Ishikawa (cell line): ENCODE measurements around the gene SMYD2.

Source experiments
- CEBPB ChIP-seq: IDR thresholded peaks from 2 replicates; pipeline ENCODE4 v1.6.1; 2012
- CREB1 ChIP-seq: IDR thresholded peaks from 2 replicates; pipeline ENCODE4 v1.6.1; 2012; ENCODE audit warnings: low read depth
- EGR1 ChIP-seq: IDR thresholded peaks from 2 replicates; pipeline ENCODE4 v1.6.1; 2012
- EP300 ChIP-seq: IDR thresholded peaks from 2 replicates; pipeline ENCODE4 v1.6.1; 2012; ENCODE audit warnings: borderline replicate concordance
- FOXM1 ChIP-seq: IDR thresholded peaks from 2 replicates; pipeline ENCODE4 v1.6.1; 2012; ENCODE audit warnings: low read depth, borderline replicate concordance
- NFIC ChIP-seq: IDR thresholded peaks from 2 replicates; pipeline ENCODE4 v1.6.1; 2012
- RAD21 ChIP-seq: IDR thresholded peaks from 2 replicates; pipeline ENCODE4 v1.6.1; 2012; ENCODE audit warnings: low read depth
- TAF1 ChIP-seq: IDR thresholded peaks from 2 replicates; pipeline ENCODE4 v1.6.1; 2012; ENCODE audit warnings: low read depth, mild to moderate bottlenecking
- TCF12 ChIP-seq: IDR thresholded peaks from 2 replicates; pipeline ENCODE4 v1.6.1; 2012; ENCODE audit warnings: low read depth
- TEAD4 ChIP-seq: IDR thresholded peaks from 2 replicates; pipeline ENCODE4 v1.6.1; 2012
- YY1 ChIP-seq: IDR thresholded peaks from 2 replicates; pipeline ENCODE4 v1.6.1; 2012; ENCODE audit warnings: low read depth
- ZBTB7A ChIP-seq: IDR thresholded peaks from 2 replicates; pipeline ENCODE4 v1.6.1; 2012; ENCODE audit warnings: low read depth
- TF ChIP-seq, protein P1 (sequence below): IDR thresholded peaks from 2 replicates; pipeline ENCODE4 v1.6.1; 2012
- TF ChIP-seq, protein P2 (sequence below): IDR thresholded peaks from 2 replicates; pipeline ENCODE4 v1.6.1; 2012
- TF ChIP-seq, protein P3 (sequence below): IDR thresholded peaks from 2 replicates; pipeline ENCODE4 v1.6.1; 2012; ENCODE audit warnings: low read depth, mild to moderate bottlenecking

Gene SMYD2

GRCh38 chr1:214303141-214303930, 22.4 kb downstream of the SMYD2 start:
- no peak for TF ChIP-seq ZBTB7A
- no peak for TF ChIP-seq CEBPB
- no peak for TF ChIP-seq TCF12
- no peak for TF ChIP-seq TEAD4
- TF ChIP-seq EGR1 = no peak
- no peak for TF ChIP-seq NFIC
- TF ChIP-seq YY1 = no peak
- TF ChIP-seq EP300 = no peak
- no peak for TF ChIP-seq CREB1

GRCh38 chr1:214305164-214305751, 24.3 kb downstream of the SMYD2 start:
- TF ChIP-seq, protein P1, sequence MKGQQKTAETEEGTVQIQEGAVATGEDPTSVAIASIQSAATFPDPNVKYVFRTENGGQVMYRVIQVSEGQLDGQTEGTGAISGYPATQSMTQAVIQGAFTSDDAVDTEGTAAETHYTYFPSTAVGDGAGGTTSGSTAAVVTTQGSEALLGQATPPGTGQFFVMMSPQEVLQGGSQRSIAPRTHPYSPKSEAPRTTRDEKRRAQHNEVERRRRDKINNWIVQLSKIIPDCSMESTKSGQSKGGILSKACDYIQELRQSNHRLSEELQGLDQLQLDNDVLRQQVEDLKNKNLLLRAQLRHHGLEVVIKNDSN = no peak
- TF ChIP-seq, protein P2, sequence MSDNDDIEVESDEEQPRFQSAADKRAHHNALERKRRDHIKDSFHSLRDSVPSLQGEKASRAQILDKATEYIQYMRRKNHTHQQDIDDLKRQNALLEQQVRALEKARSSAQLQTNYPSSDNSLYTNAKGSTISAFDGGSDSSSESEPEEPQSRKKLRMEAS = no peak
- TF ChIP-seq TEAD4 (no peak), EGR1 (no peak), EP300 (no peak), RAD21 (no peak), CEBPB (no peak), TCF12 (no peak), FOXM1 (no peak), NFIC (no peak)
- TF ChIP-seq, protein P3, sequence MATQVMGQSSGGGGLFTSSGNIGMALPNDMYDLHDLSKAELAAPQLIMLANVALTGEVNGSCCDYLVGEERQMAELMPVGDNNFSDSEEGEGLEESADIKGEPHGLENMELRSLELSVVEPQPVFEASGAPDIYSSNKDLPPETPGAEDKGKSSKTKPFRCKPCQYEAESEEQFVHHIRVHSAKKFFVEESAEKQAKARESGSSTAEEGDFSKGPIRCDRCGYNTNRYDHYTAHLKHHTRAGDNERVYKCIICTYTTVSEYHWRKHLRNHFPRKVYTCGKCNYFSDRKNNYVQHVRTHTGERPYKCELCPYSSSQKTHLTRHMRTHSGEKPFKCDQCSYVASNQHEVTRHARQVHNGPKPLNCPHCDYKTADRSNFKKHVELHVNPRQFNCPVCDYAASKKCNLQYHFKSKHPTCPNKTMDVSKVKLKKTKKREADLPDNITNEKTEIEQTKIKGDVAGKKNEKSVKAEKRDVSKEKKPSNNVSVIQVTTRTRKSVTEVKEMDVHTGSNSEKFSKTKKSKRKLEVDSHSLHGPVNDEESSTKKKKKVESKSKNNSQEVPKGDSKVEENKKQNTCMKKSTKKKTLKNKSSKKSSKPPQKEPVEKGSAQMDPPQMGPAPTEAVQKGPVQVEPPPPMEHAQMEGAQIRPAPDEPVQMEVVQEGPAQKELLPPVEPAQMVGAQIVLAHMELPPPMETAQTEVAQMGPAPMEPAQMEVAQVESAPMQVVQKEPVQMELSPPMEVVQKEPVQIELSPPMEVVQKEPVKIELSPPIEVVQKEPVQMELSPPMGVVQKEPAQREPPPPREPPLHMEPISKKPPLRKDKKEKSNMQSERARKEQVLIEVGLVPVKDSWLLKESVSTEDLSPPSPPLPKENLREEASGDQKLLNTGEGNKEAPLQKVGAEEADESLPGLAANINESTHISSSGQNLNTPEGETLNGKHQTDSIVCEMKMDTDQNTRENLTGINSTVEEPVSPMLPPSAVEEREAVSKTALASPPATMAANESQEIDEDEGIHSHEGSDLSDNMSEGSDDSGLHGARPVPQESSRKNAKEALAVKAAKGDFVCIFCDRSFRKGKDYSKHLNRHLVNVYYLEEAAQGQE = no peak

GRCh38 chr1:214306269-214306668, 25.3 kb downstream of the SMYD2 start:
- TF ChIP-seq, protein P3 = no peak
- TF ChIP-seq CEBPB (no peak), TEAD4 (no peak), FOXM1 (no peak), EP300 (no peak), ZBTB7A (no peak), TCF12 (no peak), YY1 (no peak), TAF1 (no peak), RAD21 (no peak), EGR1 (no peak), CREB1 (no peak), NFIC (no peak)
- TF ChIP-seq, protein P2 = no peak
- TF ChIP-seq, protein P1 = no peak

GRCh38 chr1:214310010-214310409, 29.1 kb downstream of the SMYD2 start:
- no peak for TF ChIP-seq CREB1
- TF ChIP-seq EP300 = no peak
- TF ChIP-seq FOXM1 = no peak
- no peak; the same call in 1 of the 2 replicates for TF ChIP-seq CEBPB
- no peak for TF ChIP-seq RAD21
- no peak for TF ChIP-seq YY1

DNA sequence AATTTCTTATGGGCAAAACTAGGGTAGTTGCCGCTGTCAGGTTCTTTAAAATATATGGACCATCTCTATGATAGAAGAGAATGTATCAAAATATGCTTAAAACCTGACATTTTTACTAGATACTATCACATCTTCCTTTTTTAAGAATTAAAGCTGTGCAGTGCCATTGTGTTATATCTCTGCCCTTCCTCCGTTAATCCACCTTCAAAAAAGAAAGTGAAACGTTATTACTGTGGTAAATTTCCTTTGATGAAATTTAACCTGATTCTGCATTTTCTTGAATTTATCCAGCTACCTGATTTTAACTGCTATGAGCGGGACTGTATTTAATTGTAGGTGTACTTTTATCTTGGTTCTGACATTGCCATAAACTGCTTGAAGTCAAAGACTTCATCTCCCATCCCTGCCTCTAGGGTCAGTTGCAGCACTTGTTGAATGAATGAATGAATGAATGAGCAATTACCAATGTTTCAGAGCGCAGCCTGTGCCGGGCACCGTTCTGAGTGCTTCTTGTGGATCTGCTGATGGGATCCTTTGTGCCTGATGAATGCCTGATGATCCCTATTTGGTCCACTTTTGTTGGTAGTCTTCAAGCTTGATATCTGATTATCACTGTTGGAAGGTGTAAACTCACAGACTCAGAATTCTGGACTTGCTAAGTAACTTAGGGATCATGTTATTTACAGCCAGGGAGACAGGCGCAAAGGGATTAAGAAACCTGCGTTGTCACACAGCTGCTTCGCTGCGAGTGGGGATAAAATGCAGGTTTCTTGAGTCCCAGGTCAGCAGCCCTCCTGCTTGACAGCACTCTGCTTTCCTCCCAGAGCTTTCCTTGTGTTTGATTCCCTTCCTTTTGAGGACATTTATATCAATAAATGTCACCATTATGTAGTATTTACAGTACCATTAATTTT, 30.1 kb downstream of the SMYD2 start:
- TF ChIP-seq, protein P2 = no peak
- TF ChIP-seq TAF1 (no peak), ZBTB7A (no peak), NFIC (no peak), CEBPB (no peak), EP300 (no peak), FOXM1 (no peak), CREB1 (no peak), TEAD4 (no peak), RAD21 (no peak), YY1 (no peak), EGR1 (no peak), TCF12 (no peak)
- TF ChIP-seq, protein P3 = no peak
- TF ChIP-seq, protein P1 = no peak
